Germinal center (tissue), 1 donor: Measurements from ENCODE around the gene HNF4A.

ENCODE experiments used
- DNase-seq: peaks from one replicate; pipeline ENCODE4 v3.0.0; 2012; ENCODE audit warnings: mixed read lengths, low spot score

The HNF4A gene

GRCh38 chr20:44445742-44446710 lies 90.5 kb downstream of the HNF4A start:
- DNase-seq = no peak

GRCh38 chr20:44447827-44448419 lies 92.4 kb downstream of the HNF4A start:
- DNase-seq = no peak

- peak; percentile 29 for DNase-seq
Measured at GRCh38 chr20:44448753-44449546, 93.5 kb downstream of the HNF4A start.

GRCh38 chr20:44449864-44450263 lies 94.4 kb downstream of the HNF4A start:
- no peak for DNase-seq

GRCh38 chr20:44450281-44450889 lies 94.9 kb downstream of the HNF4A start:
- DNase-seq = no peak

GRCh38 chr20:44450903-44451450 lies 95.5 kb downstream of the HNF4A start:
- DNase-seq = no peak

- DNase-seq = no peak
Measured at GRCh38 chr20:44454306-44454963, 98.9 kb downstream of the HNF4A start.

GRCh38 chr20:44455126-44455525 lies 99.6 kb downstream of the HNF4A start:
- DNase-seq = no peak

- no peak for DNase-seq
Measured at GRCh38 chr20:44456611-44457010, 101.1 kb downstream of the HNF4A start.

- DNase-seq = no peak
Measured at GRCh38 chr20:44457016-44457415, 101.5 kb downstream of the HNF4A start.

- no peak for DNase-seq
Measured at GRCh38 chr20:44459271-44459670, 103.8 kb downstream of the HNF4A start.

- no peak for DNase-seq
Measured at GRCh38 chr20:44460795-44461141, 105.3 kb downstream of the HNF4A start.

GRCh38 chr20:44461142-44461802 lies 105.8 kb downstream of the HNF4A start:
- DNase-seq = no peak

- DNase-seq = no peak
Measured at GRCh38 chr20:44461803-44462174, 106.3 kb downstream of the HNF4A start.

GRCh38 chr20:44463466-44463865 lies 108.0 kb downstream of the HNF4A start:
- no peak for DNase-seq

GRCh38 chr20:44464514-44464913 lies 109.0 kb downstream of the HNF4A start:
- no peak for DNase-seq

GRCh38 chr20:44465001-44465560 lies 109.6 kb downstream of the HNF4A start:
- no peak for DNase-seq

GRCh38 chr20:44467289-44467883 lies 111.9 kb downstream of the HNF4A start:
- DNase-seq = no peak

GRCh38 chr20:44468044-44468782 lies 112.7 kb downstream of the HNF4A start:
- no peak for DNase-seq
